Erythroblast (primary cell): ENCODE results near the gene STK36.

Experiments
- GATA1 ChIP-seq: IDR thresholded peaks from 2 replicates; pipeline ENCODE4 v1.6.1; 2011; ENCODE audit warnings: low read depth, mild to moderate bottlenecking, control low read depth, low read length, moderate library complexity
- POLR2A ChIP-seq: IDR thresholded peaks from 2 replicates; pipeline ENCODE4 v1.6.1; 2011; ENCODE audit warnings: mild to moderate bottlenecking, low read length

GRCh38 chr2:218626369-218626768 is 45.5 kb upstream of the STK36 start:
- TF ChIP-seq POLR2A, result no peak
- no peak for TF ChIP-seq GATA1
